HG03520 (cell line): ENCODE results near the gene ARHGEF7.

ENCODE experiments used
- ATAC-seq: cut with Tn5 transposase; IDR thresholded peaks from one replicate; pipeline ENCODE4 v1.9.1; 2021; ENCODE audit warnings: mild to moderate bottlenecking, moderate library complexity; ENCODE audit not compliant: unreplicated experiment

The ARHGEF7 gene

GRCh38 chr13:111319998-111320911 is 205.1 kb downstream of the ARHGEF7 start, which contains the start of gene TEX29:
TEX29 (plus strand) TSS chr13:111320642; CDS start chr13:111320891, 249 bp downstream.
- no peak for ATAC-seq

GRCh38 chr13:111322001-111322915 is 207.1 kb downstream of the ARHGEF7 start:
- ATAC-seq, result no peak

- no peak for ATAC-seq
Observed at GRCh38 chr13:111322916-111323331, 207.8 kb downstream of the ARHGEF7 start.

GRCh38 chr13:111323549-111323948 is 208.4 kb downstream of the ARHGEF7 start:
- ATAC-seq, result no peak

- ATAC-seq, result no peak
Observed at GRCh38 chr13:111323950-111324651, 209.0 kb downstream of the ARHGEF7 start.

- no peak for ATAC-seq
Observed at GRCh38 chr13:111324736-111325135, 209.6 kb downstream of the ARHGEF7 start.

GRCh38 chr13:111325146-111325890 is 210.2 kb downstream of the ARHGEF7 start:
- ATAC-seq, result no peak

GRCh38 chr13:111325941-111326620 is 211.0 kb downstream of the ARHGEF7 start:
- ATAC-seq, result no peak

GRCh38 chr13:111326621-111326965 is 211.5 kb downstream of the ARHGEF7 start:
- ATAC-seq, result no peak

GRCh38 chr13:111326981-111327642 is 212.0 kb downstream of the ARHGEF7 start:
- ATAC-seq, result no peak

- ATAC-seq, result no peak
Observed at GRCh38 chr13:111327730-111328573, 212.8 kb downstream of the ARHGEF7 start.

- ATAC-seq, result no peak
Observed at GRCh38 chr13:111328574-111329410, 213.7 kb downstream of the ARHGEF7 start.

- ATAC-seq, result no peak
Observed at GRCh38 chr13:111329641-111330040, 214.5 kb downstream of the ARHGEF7 start.

GRCh38 chr13:111330066-111330610 is 215.0 kb downstream of the ARHGEF7 start:
- ATAC-seq, result no peak

- no peak for ATAC-seq
Observed at GRCh38 chr13:111335298-111335697, 220.2 kb downstream of the ARHGEF7 start.

- ATAC-seq, result no peak
Observed at GRCh38 chr13:111336666-111337065, 221.6 kb downstream of the ARHGEF7 start.

- ATAC-seq, result no peak
Observed at GRCh38 chr13:111337206-111337605, 222.1 kb downstream of the ARHGEF7 start.
